Measurements from ENCODE around the gene GPR179. TPM values are rescaled to one million over a fixed set of nuclear protein-coding genes. Genes with fewer than 3 reads are reported as not detected.

Gene GPR179
- total and polyA plus RNA-seq, 7 donors: 0.07 to 2.5 (median 0.70) TPM

DNA sequence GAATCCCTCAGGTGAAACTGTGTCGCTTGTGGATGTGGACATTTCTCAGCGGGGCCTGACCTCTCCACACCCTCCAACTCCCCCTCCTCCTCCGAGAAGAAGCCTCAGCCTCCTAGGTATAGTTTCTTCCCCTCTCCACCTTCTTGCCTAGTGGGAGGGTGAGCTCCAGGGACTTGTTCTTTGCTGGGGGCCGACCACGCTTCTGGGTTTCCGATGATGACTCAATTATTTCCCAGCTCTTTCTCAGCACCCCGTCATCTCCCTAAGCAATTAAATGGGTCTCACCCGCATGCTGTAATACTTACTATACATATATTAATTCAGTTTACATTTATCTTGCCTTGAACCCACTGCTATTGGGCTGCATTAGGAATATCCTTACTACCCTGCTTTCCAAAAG is 21.0 kb upstream of the GPR179 start:
- DNase-seq: no peak
- 93 to 95% (median 94%) methylated on average over 8 of the region's 8 CpGs for WGBS, 3 donors
- H3K36me3 ChIP-seq (ENCODE audit: insufficient read depth in 1 of 2, low read depth in 1 of 2): peaks cover 3 to 81% of the 10 kb centered on the region in 2 donors

DNA sequence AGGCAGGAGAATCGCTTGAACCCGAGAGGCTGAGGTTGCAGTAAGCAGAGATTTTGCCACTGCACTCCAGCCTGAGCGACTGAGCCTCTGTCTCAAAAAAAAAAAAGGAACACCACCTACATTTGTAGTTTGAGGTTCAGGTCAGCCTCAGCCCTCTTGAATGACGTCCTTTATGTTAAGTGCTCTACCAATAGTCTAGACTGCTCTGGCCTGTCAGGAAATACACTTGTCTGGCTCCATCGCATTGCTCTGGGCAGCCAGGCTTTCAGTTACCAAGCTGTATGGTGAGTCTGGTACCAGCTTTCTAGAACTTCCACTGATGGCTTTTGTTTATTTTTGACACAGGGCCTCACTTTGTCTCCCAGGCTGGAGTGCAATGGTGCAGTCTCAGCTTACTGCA is 19.3 kb upstream of the GPR179 start:
- no peak for DNase-seq
- intact Hi-C loops (cut with DNase I): no loop called here
- Histone ChIP-seq H3K4me1 (peaks cover 27% of the 10 kb centered on the region), H3K36me3 (ENCODE audit: insufficient read depth in 1 of 2, low read depth in 1 of 2) (peaks cover 0 to 64% of the 10 kb centered on the region in 2 donors), H3K27me3 (ENCODE audit: insufficient read depth in 3 of 3, low read length in 2 of 3) (no peaks in the 10 kb centered on the region), H3K9me3 (no peaks in the 10 kb centered on the region), H3K4me3 (no peak overlapping the region), H3K27ac (no peak overlapping the region)
- WGBS, 3 donors: 94 to 96% (median 96%) methylated on average over 5 of the region's 5 CpGs
- TF ChIP-seq, protein P1, sequence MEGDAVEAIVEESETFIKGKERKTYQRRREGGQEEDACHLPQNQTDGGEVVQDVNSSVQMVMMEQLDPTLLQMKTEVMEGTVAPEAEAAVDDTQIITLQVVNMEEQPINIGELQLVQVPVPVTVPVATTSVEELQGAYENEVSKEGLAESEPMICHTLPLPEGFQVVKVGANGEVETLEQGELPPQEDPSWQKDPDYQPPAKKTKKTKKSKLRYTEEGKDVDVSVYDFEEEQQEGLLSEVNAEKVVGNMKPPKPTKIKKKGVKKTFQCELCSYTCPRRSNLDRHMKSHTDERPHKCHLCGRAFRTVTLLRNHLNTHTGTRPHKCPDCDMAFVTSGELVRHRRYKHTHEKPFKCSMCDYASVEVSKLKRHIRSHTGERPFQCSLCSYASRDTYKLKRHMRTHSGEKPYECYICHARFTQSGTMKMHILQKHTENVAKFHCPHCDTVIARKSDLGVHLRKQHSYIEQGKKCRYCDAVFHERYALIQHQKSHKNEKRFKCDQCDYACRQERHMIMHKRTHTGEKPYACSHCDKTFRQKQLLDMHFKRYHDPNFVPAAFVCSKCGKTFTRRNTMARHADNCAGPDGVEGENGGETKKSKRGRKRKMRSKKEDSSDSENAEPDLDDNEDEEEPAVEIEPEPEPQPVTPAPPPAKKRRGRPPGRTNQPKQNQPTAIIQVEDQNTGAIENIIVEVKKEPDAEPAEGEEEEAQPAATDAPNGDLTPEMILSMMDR (IDR thresholded peaks at IDR 0.05): no peak
- ATAC-seq: no peak

More for the DNA sequence above, 21.0 kb upstream of the GPR179 start:
- H3K27ac ChIP-seq: no peak overlapping the region
- TF ChIP-seq, protein P1 (IDR thresholded peaks at IDR 0.05): no peak
- H3K9me3 ChIP-seq: no peaks in the 10 kb centered on the region
- H3K4me3 ChIP-seq: no peak overlapping the region
- ATAC-seq: no peak
- intact Hi-C loops (cut with DNase I): no loop called here
- H3K4me1 ChIP-seq: peaks cover 10% of the 10 kb centered on the region
- no peaks in the 10 kb centered on the region for H3K27me3 ChIP-seq (ENCODE audit: insufficient read depth in 3 of 3, low read length in 2 of 3)

DNA sequence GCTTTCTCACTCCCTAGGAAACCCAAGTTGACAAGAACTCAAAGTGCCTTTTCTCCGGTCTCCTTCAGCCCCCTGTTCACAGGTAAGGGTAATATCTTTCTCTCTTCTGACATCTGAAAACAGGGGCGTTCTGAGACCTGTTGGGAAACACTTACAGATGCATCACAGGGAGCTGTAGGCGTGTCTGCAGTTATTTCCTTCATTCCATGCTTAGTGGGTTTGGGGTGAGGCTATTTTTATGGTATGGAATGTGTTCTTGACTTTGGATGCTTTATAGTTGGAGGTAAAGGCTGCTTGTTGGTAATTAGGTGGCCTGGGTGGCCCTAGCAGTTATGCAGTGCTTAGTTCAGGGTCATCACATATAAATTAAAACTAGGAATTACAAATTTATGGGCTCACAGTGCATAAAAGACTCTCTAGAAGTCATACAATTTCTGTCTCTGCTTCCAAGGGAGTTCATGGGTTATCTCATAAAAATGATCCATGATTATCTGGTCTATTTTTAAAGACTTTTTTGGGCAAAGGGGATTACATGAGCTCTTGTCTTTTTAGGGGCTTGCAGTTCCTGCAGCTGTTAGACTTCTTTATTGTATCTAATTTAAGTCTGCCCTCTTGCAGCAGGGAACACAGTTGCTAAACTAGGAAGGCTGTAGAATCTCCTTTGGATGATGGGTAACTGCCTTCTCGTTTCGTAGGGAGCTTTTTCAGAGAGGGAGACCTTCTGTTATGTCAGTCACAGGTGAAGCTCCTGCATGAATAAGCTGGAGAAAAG is 18.1 kb upstream of the GPR179 start:
- H3K4me3 ChIP-seq: no peak overlapping the region
- WGBS, 3 donors: 70 to 77% (median 74%) methylated on average over 5 of the region's 5 CpGs
- DNase-seq (no peak), ATAC-seq (no peak)
- peaks cover 0 to 52% of the 10 kb centered on the region in 2 donors for H3K36me3 ChIP-seq (ENCODE audit: insufficient read depth in 1 of 2, low read depth in 1 of 2)
- H3K4me1 ChIP-seq: peaks cover 38% of the 10 kb centered on the region
- no peaks in the 10 kb centered on the region for H3K9me3 ChIP-seq
- no peaks in the 10 kb centered on the region for H3K27me3 ChIP-seq (ENCODE audit: insufficient read depth in 3 of 3, low read length in 2 of 3)
- TF ChIP-seq, protein P1 (IDR thresholded peaks at IDR 0.05): no peak
- H3K27ac ChIP-seq: no peak overlapping the region
- intact Hi-C loops (cut with DNase I): no loop called here

DNA sequence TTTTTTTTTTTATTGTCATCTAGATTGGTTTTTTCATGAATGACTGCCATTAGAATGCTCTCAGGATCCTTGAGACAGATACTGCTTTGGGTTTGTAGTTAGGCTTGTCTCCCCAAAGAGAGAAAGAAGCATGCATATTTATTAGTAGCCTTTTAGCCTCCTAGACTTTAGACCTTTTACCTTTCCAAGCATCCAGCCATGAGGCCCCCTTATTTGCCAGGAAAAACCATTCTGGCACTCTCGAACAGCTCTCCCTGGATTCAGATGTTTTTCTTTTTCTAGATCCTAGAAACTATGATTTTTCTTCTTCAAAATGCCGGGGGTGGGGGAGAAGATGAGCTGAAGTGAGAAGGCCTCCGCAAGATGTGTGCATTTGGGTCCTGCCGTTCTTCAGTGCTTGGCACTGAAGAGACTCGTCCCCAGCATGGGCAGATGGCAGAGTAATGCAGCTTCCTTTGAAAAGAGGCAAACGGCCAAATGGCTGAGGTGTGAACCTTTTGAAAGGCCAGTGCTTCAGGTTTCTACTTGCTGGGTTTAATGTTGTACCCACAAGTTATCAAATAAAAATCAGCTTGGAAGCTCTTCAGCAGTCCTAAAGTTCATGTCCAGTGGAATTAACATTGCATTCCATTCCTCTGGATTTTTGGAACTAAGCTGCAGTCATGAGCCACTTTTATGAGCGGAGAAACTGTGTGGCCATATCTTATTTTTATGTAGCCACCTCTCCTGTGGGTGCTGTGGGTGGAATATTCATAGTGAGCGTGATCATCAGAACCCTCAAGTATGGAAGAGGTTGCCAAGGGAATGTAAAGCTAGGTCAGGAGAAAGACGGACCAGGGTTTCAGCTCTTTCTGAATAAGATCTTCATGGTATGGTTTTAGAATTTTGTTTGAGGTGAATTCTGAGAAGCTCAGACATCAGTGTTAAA is 15.1 kb upstream of the GPR179 start:
- Histone ChIP-seq H3K36me3 (ENCODE audit: insufficient read depth in 1 of 2, low read depth in 1 of 2) (peaks cover 0 to 22% of the 10 kb centered on the region in 2 donors), H3K9me3 (no peaks in the 10 kb centered on the region), H3K27me3 (ENCODE audit: insufficient read depth in 3 of 3, low read length in 2 of 3) (no peaks in the 10 kb centered on the region), H3K4me1 (peaks cover 66% of the 10 kb centered on the region), H3K4me3 (no peak overlapping the region), H3K27ac (peak overlapping the region; percentile 43)
- intact Hi-C loops (cut with DNase I): loop anchor here in 1 of 2 donors (10.0 kb wide), 2 partner anchors 64 to 126 kb away; partner anchors contain the start of gene MRPL45
- TF ChIP-seq, protein P1 (IDR thresholded peaks at IDR 0.05): no peak
- WGBS, 3 donors: 27 to 40% (median 29%) methylated on average over 9 of the region's 9 CpGs
- ATAC-seq (peak in 3 of 4 donors; percentile 53 to 69 (median 60)), DNase-seq (no peak)

Data from psoas muscle (tissue), 8 donors.